B cell (primary cell): Measurements from ENCODE around the gene ULBP2.

ENCODE experiments used
- CTCF ChIP-seq: fragments of 200-600 bp; IDR thresholded peaks from one replicate; pipeline ENCODE4 v1.8.0; 2022; ENCODE audit warnings: antibody characterized with exemption, mild to moderate bottlenecking
- EZH2 ChIP-seq: IDR thresholded peaks from 2 replicates; pipeline ENCODE4 v1.6.1; 2012; ENCODE audit warnings: borderline replicate concordance, low read depth, mild to moderate bottlenecking, moderate library complexity, low read length; ENCODE audit not compliant: insufficient read depth, poor library complexity, severe bottlenecking

- TF ChIP-seq CTCF (no peak), EZH2 (no peak)
Measured at GRCh38 chr6:149909701-149910470, 31.9 kb upstream of the ULBP2 start.
